Measurements from ENCODE around the gene PRKCH. TPM values are rescaled to one million over a fixed set of nuclear protein-coding genes. Genes with fewer than 3 reads are reported as not detected.

PRKCH gene
- total RNA-seq, 1 experiment from 2014 or later = 18.3 TPM

GRCh38 chr14:61561104-61561503, 239.7 kb downstream of the PRKCH start:
- peak in 1 of 2 experiments; percentile 34 for DNase-seq
- Mint-ChIP-seq H3K36me3 (ENCODE audit: insufficient read depth, unreplicated experiment) (peaks cover 6% of the 10 kb centered on the region), H3K4me3 (ENCODE audit: unreplicated experiment) (no peak overlapping the region), H3K27me3 (ENCODE audit: insufficient read depth, unreplicated experiment) (no peaks in the 10 kb centered on the region), H3K9me3 (ENCODE audit: unreplicated experiment) (no peaks in the 10 kb centered on the region), H3K4me1 (ENCODE audit: low read depth, unreplicated experiment) (peaks cover 33% of the 10 kb centered on the region), H3K27ac (ENCODE audit: unreplicated experiment) (peak overlapping the region; percentile 94)
- CTCF ChIA-PET = interaction anchor here (0.6 to 2.8 kb wide), 5 partner anchors 20 to 1293 kb away, joined by 3 to 18 read pairs (median 4); no protein-coding TSS in a partner anchor
- Histone ChIP-seq H3K4me1 (peaks cover 49% of the 10 kb centered on the region), H3K4me3 (ENCODE audit: low read depth, low read length) (no peak overlapping the region), H3K27me3 (replicated peaks; ENCODE audit: control insufficient read depth, insufficient read depth, low read length) (no peaks in the 10 kb centered on the region), H3K36me3 (ENCODE audit: control insufficient read depth, insufficient read depth, low read length) (no peaks in the 10 kb centered on the region), H3K9me3 (no peaks in the 10 kb centered on the region)
- POLR2A ChIA-PET = no interaction called here
- intact Hi-C loops (cut with micrococcal nuclease; ENCODE audit: unreplicated experiment) = loop anchor here (2.0 to 5.0 kb wide), 3 partner anchors 20 to 156 kb away; no protein-coding TSS in a partner anchor
- TF ChIP-seq CTCF (IDR thresholded peaks at IDR 0.05; ENCODE audit: insufficient read depth in 1 of 2, low read depth in 1 of 2, low read length in 1 of 2, severe bottlenecking in 1 of 2, unreplicated experiment in 1 of 2) = peak in 1 of 2 experiments; percentile 25
- BruUV-seq (replicated peaks) = no TSS peak

GRCh38 chr14:61561657-61562276, 240.4 kb downstream of the PRKCH start:
- BruUV-seq (replicated peaks) = no TSS peak
- ChIA-PET POLR2A (interaction anchor here (1.0 kb wide), 2 partner anchors 24 to 133 kb away, joined by 3 to 4 read pairs; partner anchors contain the start of gene HIF1A), CTCF (no interaction called here)
- peak; percentile 62 to 76 for DNase-seq
- no peak overlapping the region for H3K4me3 ChIP-seq (ENCODE audit: low read depth, low read length)
- intact Hi-C loops (cut with micrococcal nuclease; ENCODE audit: unreplicated experiment) = loop anchor here (2.0 to 5.0 kb wide), 3 partner anchors 19 to 156 kb away; no protein-coding TSS in a partner anchor
- Mint-ChIP-seq H3K27me3 (ENCODE audit: insufficient read depth, unreplicated experiment) (no peaks in the 10 kb centered on the region), H3K4me1 (ENCODE audit: low read depth, unreplicated experiment) (peaks cover 33% of the 10 kb centered on the region), H3K36me3 (ENCODE audit: insufficient read depth, unreplicated experiment) (peaks cover 6% of the 10 kb centered on the region), H3K4me3 (ENCODE audit: unreplicated experiment) (peak overlapping the region; percentile 28), H3K27ac (ENCODE audit: unreplicated experiment) (peak overlapping the region; percentile 94), H3K9me3 (ENCODE audit: unreplicated experiment) (no peaks in the 10 kb centered on the region)
- no peaks in the 10 kb centered on the region for H3K36me3 ChIP-seq (ENCODE audit: control insufficient read depth, insufficient read depth, low read length)
- H3K9me3 ChIP-seq = no peaks in the 10 kb centered on the region
- H3K4me1 ChIP-seq = peaks cover 56% of the 10 kb centered on the region
- no peak for TF ChIP-seq CTCF (IDR thresholded peaks at IDR 0.05; ENCODE audit: insufficient read depth in 1 of 2, low read depth in 1 of 2, low read length in 1 of 2, severe bottlenecking in 1 of 2, unreplicated experiment in 1 of 2)
- H3K27me3 ChIP-seq (replicated peaks; ENCODE audit: control insufficient read depth, insufficient read depth, low read length) = no peaks in the 10 kb centered on the region

- H3K4me1 ChIP-seq = peaks cover 60% of the 10 kb centered on the region
- BruUV-seq (replicated peaks) = no TSS peak
These were observed 241.2 kb downstream of the PRKCH start for GRCh38 chr14:61562321-61563161.

More at GRCh38 chr14:61562321-61563161, 241.2 kb downstream of the PRKCH start:
- H3K9me3 Mint-ChIP-seq (ENCODE audit: unreplicated experiment) = peaks cover 7% of the 10 kb centered on the region
- intact Hi-C loops (cut with micrococcal nuclease; ENCODE audit: unreplicated experiment) = loop anchor here (5.0 kb wide), 2 partner anchors 100 to 155 kb away; no protein-coding TSS in a partner anchor
- H3K36me3 Mint-ChIP-seq (ENCODE audit: insufficient read depth, unreplicated experiment) = peaks cover 6% of the 10 kb centered on the region
- CTCF ChIA-PET = interaction anchor here (0.8 kb wide), 1 partner anchor 19 kb away, joined by 3 read pairs; no protein-coding TSS in a partner anchor
- TF ChIP-seq CTCF (IDR thresholded peaks at IDR 0.05; ENCODE audit: insufficient read depth in 1 of 2, low read depth in 1 of 2, low read length in 1 of 2, severe bottlenecking in 1 of 2, unreplicated experiment in 1 of 2) = no peak
- H3K36me3 ChIP-seq (ENCODE audit: control insufficient read depth, insufficient read depth, low read length) = no peaks in the 10 kb centered on the region
- H3K27ac Mint-ChIP-seq (ENCODE audit: unreplicated experiment) = peak overlapping the region; percentile 94
- H3K4me1 Mint-ChIP-seq (ENCODE audit: low read depth, unreplicated experiment) = peaks cover 39% of the 10 kb centered on the region
- no peak for DNase-seq
- no peak overlapping the region for H3K4me3 Mint-ChIP-seq (ENCODE audit: unreplicated experiment)
- no peaks in the 10 kb centered on the region for H3K27me3 Mint-ChIP-seq (ENCODE audit: insufficient read depth, unreplicated experiment)
- no peaks in the 10 kb centered on the region for H3K9me3 ChIP-seq
- POLR2A ChIA-PET = interaction anchor here (1.0 kb wide), 2 partner anchors 25 to 132 kb away, joined by 3 to 4 read pairs; partner anchors contain the start of gene HIF1A
- H3K4me3 ChIP-seq (ENCODE audit: low read depth, low read length) = no peak overlapping the region
- H3K27me3 ChIP-seq (replicated peaks; ENCODE audit: control insufficient read depth, insufficient read depth, low read length) = no peaks in the 10 kb centered on the region
